ENCODE data around the gene HARS1.

GRCh38 chr5:140710899-140711552, 19.9 kb upstream of the HARS1 start:
- TF ChIP-seq NFYB (IDR thresholded peaks at IDR 0.05; ENCODE audit: insufficient read depth, low read depth, low read length) (no peak), CTCF (IDR thresholded peaks at IDR 0.05 in 2 of 3, conservative IDR thresholded peaks at IDR 0.05 in 1 of 3; ENCODE audit: control insufficient read depth in 2 of 3, extremely low read depth in 1 of 3, insufficient read depth in 1 of 3, low read depth in 3 of 3, low read length in 3 of 3) (no peak), RBBP5 (conservative IDR thresholded peaks at IDR 0.05) (no peak), GABPA (IDR thresholded peaks at IDR 0.05; ENCODE audit: low read depth) (peak; percentile 82), TCF12 (IDR thresholded peaks at IDR 0.05; ENCODE audit: low read depth, low read length) (0 out of 2 replicates have a peak, but pooled peaks have one; percentile 21), CBX3 (IDR thresholded peaks at IDR 0.05; ENCODE audit: borderline replicate concordance, low read depth) (no peak), RB1 (IDR thresholded peaks at IDR 0.05; ENCODE audit: borderline replicate concordance) (peak; percentile 96), ZSCAN29 (IDR thresholded peaks at IDR 0.05) (peak; percentile 95), NFIC (IDR thresholded peaks at IDR 0.05; ENCODE audit: low read depth, low read length) (peak; percentile 69), REST (IDR thresholded peaks at IDR 0.05; ENCODE audit: low read depth, low read length) (peak; percentile 92), CREB1 (IDR thresholded peaks at IDR 0.05; ENCODE audit: low read depth) (peak; percentile 97), MAX (IDR thresholded peaks at IDR 0.05; ENCODE audit: low read depth, low read length) (peak; percentile 24; the same call in 1 of the 2 replicates)

All from GM12878 (cell line).